ENCODE measurements around the gene GPX2. TPM values are rescaled to one million over a fixed set of nuclear protein-coding genes. Genes with fewer than 3 reads are reported as not detected.

The GPX2 gene
- polyA plus RNA-seq, 3 donors, result not detected

DNA sequence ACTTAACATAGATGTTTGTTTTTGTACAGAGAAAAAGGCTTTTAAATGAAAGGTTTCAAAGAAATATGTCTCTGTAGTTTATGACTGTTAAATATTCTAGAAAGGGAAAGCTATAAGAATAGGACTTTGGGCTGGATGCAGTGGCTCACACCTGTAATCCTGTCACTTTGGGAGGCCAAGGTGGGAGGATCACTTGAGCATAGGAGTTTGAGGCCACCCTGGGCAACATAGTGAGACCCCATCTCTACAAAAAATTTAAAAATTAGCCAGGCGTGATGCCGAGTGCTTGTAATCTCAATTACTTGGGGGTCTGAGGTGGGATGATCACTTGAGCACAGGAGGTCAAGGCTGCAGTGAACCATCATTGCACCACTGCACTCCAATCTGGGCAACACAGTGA lies 11.4 kb downstream of the GPX2 start:
- Mint-ChIP-seq H3K4me1 (no peaks in the 10 kb centered on the region), H3K9me3 (no peaks in the 10 kb centered on the region), H3K4me3 (no peak overlapping the region), H3K27ac (peak overlapping the region in 1 of 7 donors; percentile 20), H3K27me3 (ENCODE audit: low read depth in 3 of 3) (no peaks in the 10 kb centered on the region), H3K36me3 (peaks cover 65 to 66% of the 10 kb centered on the region in 2 donors)
- Histone ChIP-seq H3K9ac (ENCODE audit: insufficient read depth, low read length, poor library complexity, severe bottlenecking) (no peak overlapping the region), H3K9me3 (replicated peaks in 1 of 2; ENCODE audit: control insufficient read depth in 1 of 2, insufficient read depth in 1 of 2, low read length in 2 of 2) (no peaks in the 10 kb centered on the region), H3K4me2 (replicated peaks; ENCODE audit: extremely low read depth, low read length, poor library complexity, severe bottlenecking) (no peak overlapping the region), H3K27ac (ENCODE audit: low read depth in 1 of 2, low read length in 2 of 2) (no peak overlapping the region), H3K79me2 (ENCODE audit: insufficient read depth, low read length) (peaks cover 19% of the 10 kb centered on the region), H3K27me3 (ENCODE audit: control insufficient read depth in 2 of 2, insufficient read depth in 2 of 2, low read length in 2 of 2) (no peaks in the 10 kb centered on the region), H3K4me1 (ENCODE audit: control insufficient read depth in 1 of 2, insufficient read depth in 2 of 2, low read length in 2 of 2) (no peaks in the 10 kb centered on the region), H2AFZ (ENCODE audit: insufficient read depth, low read depth, low read length, poor library complexity, severe bottlenecking) (no peak overlapping the region), H3K36me3 (replicated peaks in 1 of 2; ENCODE audit: control insufficient read depth in 1 of 2, insufficient read depth in 2 of 2, low read length in 2 of 2) (peaks cover 89 to 98% of the 10 kb centered on the region in 2 donors), H3K4me3 (replicated peaks in 1 of 3; ENCODE audit: low read depth in 2 of 3, low read length in 3 of 3) (no peak overlapping the region), H4K20me1 (ENCODE audit: insufficient read depth, low read length) (peaks cover 78% of the 10 kb centered on the region)
- no CpG with 5 or more reads among the region's 2 CpGs for WGBS (ENCODE audit: insufficient coverage)
- intact Hi-C loops (cut with micrococcal nuclease), result no loop called here
- no peak for DNase-seq
- TF ChIP-seq, protein P1, sequence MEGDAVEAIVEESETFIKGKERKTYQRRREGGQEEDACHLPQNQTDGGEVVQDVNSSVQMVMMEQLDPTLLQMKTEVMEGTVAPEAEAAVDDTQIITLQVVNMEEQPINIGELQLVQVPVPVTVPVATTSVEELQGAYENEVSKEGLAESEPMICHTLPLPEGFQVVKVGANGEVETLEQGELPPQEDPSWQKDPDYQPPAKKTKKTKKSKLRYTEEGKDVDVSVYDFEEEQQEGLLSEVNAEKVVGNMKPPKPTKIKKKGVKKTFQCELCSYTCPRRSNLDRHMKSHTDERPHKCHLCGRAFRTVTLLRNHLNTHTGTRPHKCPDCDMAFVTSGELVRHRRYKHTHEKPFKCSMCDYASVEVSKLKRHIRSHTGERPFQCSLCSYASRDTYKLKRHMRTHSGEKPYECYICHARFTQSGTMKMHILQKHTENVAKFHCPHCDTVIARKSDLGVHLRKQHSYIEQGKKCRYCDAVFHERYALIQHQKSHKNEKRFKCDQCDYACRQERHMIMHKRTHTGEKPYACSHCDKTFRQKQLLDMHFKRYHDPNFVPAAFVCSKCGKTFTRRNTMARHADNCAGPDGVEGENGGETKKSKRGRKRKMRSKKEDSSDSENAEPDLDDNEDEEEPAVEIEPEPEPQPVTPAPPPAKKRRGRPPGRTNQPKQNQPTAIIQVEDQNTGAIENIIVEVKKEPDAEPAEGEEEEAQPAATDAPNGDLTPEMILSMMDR (IDR thresholded peaks at IDR 0.05), result no peak

DNA sequence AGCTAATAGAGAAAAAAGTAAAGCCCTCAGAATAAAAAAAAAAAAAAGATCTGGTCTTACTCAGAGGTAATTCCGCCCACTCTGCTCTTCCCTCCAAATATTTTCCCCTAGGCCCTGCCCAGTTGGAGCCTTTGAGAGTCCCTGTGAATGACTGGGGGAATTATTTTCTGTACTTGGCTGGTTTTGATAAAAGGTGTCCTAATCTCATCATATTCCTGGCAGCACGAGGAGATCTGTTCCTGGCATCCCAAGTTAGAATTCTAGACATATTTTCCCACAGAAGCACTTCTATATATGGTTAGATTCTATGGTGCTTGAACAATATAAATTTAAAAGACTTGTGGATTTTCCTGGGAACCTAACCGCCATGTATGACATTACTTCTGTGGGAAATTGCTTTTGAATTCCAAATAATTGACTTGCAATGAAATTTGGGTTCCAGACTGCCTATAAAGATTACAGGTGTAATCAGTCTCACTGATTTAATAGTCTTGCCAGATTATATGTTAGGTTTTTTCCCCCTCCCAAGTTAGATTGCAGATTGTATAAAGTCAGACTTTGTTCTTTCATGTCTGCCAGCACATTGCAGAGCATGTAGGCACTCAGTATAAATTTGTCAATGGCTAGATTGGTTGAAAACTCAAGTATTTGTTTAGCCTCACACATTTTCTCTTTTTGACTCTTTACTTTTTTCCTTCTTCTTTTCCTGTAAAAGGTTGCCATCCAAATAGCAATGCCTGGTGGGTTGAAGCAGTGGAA lies 12.3 kb downstream of the GPX2 start:
- peaks cover 90 to 98% of the 10 kb centered on the region in 2 donors for H3K36me3 ChIP-seq (replicated peaks in 1 of 2; ENCODE audit: control insufficient read depth in 1 of 2, insufficient read depth in 2 of 2, low read length in 2 of 2)
- DNase-seq, result no peak
- no peaks in the 10 kb centered on the region for H3K9me3 ChIP-seq (replicated peaks in 1 of 2; ENCODE audit: control insufficient read depth in 1 of 2, insufficient read depth in 1 of 2, low read length in 2 of 2)
- no peak overlapping the region for H3K4me3 ChIP-seq (replicated peaks in 1 of 3; ENCODE audit: low read depth in 2 of 3, low read length in 3 of 3)
- Mint-ChIP-seq H3K36me3 (peaks cover 65 to 69% of the 10 kb centered on the region in 2 donors), H3K9me3 (no peaks in the 10 kb centered on the region), H3K4me3 (no peak overlapping the region), H3K4me1 (no peaks in the 10 kb centered on the region), H3K27me3 (ENCODE audit: low read depth in 3 of 3) (no peaks in the 10 kb centered on the region), H3K27ac (no peak overlapping the region)
- H3K4me1 ChIP-seq (ENCODE audit: control insufficient read depth in 1 of 2, insufficient read depth in 2 of 2, low read length in 2 of 2), result no peaks in the 10 kb centered on the region
- no CpG with 5 or more reads among the region's 3 CpGs for WGBS (ENCODE audit: insufficient coverage)
- TF ChIP-seq, protein P1 (IDR thresholded peaks at IDR 0.05), result no peak
- H2AFZ ChIP-seq (ENCODE audit: insufficient read depth, low read depth, low read length, poor library complexity, severe bottlenecking), result no peak overlapping the region
- intact Hi-C loops (cut with micrococcal nuclease), result no loop called here
- H3K27ac ChIP-seq (ENCODE audit: low read depth in 1 of 2, low read length in 2 of 2), result no peak overlapping the region
- H4K20me1 ChIP-seq (ENCODE audit: insufficient read depth, low read length), result peaks cover 82% of the 10 kb centered on the region
- H3K9ac ChIP-seq (ENCODE audit: insufficient read depth, low read length, poor library complexity, severe bottlenecking), result no peak overlapping the region
- no peaks in the 10 kb centered on the region for H3K27me3 ChIP-seq (ENCODE audit: control insufficient read depth in 2 of 2, insufficient read depth in 2 of 2, low read length in 2 of 2)
- peaks cover 22% of the 10 kb centered on the region for H3K79me2 ChIP-seq (ENCODE audit: insufficient read depth, low read length)
- no peak overlapping the region for H3K4me2 ChIP-seq (replicated peaks; ENCODE audit: extremely low read depth, low read length, poor library complexity, severe bottlenecking)
